CD4-positive, alpha-beta T cell treated with Interferon gamma for 1 hour (primary cell): ENCODE data around the gene TAS1R3.
A peak's percentile ranks its signal among the peaks of the same experiment; 100 is the strongest.
"Not testable (repeated sequence)": the region's sequence is repeated elsewhere in the genome, so short reads cannot be mapped to it uniquely, and the experiment has no call there.

ENCODE experiments used
- DNase-seq: peaks from one replicate; pipeline ENCODE4 v3.0.0-alpha.2; 2020

TAS1R3 gene

DNA sequence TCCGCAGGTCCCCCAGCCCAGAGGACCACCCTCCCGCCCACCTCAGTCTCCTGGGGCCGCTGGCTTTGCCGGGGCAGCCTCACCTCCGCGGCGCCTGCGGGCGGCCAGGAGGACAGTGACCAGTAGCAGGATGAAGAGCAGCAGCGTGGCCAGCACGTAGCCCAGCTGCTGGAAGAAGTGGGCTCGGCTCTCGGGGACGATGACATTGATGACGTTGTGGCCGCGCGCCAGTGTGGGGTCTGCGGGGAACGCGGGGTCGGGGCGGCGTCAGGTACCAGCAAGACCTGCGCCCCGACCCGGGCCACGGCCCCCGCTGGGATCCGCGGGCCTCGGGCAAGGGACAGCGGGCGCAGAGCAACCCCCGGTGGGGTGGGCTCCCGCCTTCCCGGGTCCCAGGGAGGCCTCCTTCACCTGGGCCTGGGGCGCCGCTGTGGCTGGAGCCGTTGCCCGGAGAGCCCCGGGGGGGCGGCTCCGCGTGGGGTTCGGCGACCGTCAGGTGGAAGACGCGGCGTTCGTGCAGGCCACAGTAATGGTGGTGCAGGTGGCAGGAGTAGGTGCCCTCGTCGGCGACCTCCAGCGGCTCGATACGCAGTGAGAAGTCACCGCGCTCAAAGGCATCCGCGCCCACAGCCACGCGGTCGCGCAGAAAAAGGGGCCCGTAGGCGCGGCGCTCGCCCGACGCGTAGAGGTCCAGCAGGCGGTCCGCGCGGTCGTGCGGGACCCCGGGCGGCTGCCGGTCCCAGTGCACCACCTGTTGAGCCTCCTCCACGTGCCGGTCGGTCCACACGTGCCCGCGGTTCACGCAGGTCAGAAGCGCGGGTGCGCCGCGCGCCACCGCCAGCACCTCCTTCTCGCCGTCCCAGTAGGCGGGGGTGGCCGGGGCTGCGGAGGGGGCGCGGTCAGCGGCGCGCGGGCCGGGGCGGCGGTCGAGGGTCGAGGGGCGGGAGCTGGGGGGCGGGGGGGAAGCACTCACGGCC, 23.5 kb downstream of the TAS1R3 start:
- DNase-seq = no peak

DNA sequence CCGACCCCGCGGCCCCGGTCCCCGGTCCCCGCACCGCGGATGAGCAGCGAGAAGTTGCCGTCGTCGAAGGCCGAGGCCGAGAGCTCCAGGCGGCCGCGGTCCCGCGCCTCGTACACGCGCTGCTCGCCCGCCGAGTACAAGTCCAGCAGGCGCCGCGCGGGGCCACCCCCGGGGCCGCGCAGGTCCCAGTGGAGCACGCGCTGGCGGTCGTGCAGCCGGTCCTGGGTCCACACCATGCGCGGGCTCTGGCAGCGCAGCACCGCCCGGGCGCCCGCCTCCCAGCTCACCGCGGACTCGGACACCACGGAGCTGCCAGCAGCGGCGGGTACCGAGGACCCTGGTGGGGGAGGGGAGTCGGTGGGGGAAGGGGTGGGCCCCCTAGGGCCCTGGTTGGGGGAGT, 24.3 kb downstream of the TAS1R3 start:
- DNase-seq = no peak

DNA sequence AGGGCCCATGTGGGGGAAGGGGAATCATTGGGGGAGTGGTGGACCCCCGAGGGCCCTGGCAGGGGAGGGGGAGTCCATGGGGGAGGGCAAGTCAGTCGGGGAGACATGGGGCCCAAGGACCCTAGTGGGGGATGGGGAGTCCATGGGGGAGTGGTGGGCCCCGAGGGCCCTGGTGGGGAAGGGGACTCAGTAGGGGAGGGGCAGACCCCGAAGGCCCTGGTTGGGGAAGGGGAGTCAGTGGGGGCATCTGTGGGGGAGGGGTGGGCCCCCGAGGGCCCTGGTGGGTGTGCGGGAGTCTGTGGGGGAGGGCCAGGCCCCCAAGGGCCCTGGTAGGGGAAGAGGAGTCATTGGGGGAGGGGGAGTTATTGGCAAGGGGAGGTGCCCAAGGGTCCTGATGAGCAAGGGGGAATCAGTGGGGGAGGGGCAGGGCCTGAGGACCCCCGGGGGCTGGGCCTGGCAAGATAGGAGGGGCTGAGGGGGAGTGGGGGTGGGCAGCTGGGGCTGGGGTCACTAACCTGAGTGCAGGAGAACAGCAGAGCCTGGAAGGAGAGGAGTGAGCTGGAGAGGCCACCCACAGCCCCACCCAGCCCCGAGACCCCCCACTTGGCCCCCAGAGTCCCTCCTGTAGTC, 25.2 kb downstream of the TAS1R3 start:
- no peak for DNase-seq

DNA sequence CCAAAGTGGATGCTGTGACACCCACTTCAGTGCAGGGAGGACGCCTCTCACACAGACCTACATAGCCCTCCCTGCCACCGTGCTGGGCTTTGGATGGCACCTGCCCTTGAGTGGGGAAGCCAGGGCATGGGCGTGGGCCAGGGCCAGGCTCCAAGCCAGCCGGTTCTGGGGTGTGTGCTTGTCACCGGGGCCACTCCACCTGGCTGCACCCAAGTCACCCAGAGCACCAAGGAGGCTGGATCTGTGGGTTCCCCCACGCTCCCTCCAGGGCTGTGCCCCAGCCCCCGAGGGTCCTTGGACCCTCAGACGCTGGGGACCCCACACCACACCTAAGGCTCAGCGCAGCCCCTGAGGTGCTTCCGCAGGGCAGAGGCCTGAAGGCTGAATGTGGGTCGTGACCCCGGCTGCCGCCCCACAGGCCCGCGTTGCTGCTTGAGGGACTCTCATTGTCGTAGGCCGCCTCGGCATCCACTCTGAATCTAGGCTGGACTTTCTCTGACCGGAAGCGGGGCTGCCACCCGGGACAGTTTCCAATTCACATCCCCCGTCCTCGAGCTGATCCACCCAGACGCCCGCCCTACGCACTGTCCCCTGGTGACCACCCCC, 25.8 kb downstream of the TAS1R3 start:
- DNase-seq = no peak

DNA sequence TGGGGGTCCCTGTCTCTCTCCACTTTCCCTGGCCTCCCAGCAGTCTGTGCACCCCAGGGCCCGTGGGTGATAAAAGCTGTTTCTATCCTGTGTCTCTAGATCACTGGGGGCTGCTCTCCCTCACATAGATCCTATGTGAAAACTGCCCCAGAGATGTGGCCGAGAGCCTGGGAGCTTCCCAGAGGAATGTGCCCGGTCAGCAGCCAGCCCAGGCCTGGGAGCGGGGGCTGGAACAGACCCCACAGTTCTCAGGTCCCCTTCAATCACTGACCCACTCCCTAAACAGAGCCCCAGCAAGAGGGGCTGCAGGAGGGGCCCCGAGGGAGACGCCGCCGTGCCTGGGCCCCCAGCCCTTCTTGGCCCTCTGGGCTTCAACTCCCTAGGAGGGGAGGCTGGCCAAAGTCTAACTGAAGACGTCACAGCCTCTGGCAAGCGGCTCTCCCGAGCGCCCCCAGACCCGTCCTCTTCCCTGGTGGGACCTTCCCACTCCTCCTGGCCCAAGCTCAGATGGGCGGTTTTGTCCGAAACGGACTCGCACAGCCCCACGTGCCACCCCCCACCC, 26.9 kb downstream of the TAS1R3 start:
- DNase-seq = no peak

DNA sequence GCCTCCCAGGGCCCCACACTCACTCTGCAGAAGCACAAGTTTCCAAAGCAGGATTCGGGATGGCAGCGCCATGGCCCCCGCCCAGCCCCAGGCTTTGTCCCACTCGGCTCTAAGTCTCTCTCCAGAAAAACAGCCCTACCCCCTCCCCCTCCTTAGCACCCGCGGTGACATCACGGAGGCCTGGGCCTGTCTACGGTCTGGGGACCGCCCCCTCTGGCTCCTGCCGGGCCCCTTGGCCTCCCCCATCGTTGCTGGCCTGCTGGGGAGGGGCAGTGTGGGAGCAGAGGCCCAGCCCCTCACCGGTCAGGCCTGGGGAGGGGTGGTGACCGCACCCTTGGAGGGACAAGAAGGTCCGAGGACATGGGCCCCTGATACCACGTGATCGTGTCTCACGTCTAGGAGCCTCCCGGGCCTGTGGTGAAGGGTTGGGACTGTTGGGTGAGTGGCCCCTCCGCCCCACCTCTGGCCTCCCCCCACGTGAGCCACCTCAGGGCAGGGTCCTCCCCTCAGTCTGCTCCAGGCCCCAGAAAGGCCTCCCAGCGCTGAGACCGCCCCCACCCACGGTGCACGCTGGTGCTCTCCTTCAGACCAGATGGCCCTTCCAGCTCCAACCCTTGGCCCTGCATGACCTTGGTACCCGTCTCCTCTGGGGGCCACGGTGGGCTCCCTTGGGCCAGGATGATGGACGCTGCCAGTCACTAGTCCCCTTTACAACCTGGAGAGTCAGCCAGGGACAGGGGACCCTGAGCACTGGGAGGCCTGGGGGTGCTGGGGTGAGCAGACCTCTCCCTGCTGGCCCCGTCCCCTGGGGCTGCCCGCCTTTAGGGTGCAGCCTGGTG, 27.6 kb downstream of the TAS1R3 start, which contains the start of gene MXRA8:
Gene MXRA8, minus strand, starts transcription at position 123 of the 839 bp plus-strand sequence. Its CDS starts 51 bp downstream, at position 72.
- peak; percentile 16 for DNase-seq

DNA sequence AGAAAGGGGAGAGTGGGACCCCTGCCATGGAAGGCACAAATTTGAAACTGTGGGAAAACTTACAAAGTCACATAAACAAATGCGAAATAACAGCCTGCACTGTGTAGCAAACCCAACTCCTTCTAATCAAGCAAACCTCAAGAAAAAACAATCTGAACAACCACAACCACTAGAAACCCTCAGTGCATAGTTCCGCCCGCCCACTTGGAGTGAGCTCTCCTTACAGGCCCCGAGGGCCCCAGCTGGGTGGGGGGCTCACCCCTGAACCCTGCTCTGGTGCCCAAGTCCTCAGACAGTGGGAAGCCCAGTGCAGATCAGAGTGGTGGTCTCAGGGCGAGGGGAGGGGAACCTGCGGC, 28.2 kb downstream of the TAS1R3 start:
- no peak for DNase-seq

DNA sequence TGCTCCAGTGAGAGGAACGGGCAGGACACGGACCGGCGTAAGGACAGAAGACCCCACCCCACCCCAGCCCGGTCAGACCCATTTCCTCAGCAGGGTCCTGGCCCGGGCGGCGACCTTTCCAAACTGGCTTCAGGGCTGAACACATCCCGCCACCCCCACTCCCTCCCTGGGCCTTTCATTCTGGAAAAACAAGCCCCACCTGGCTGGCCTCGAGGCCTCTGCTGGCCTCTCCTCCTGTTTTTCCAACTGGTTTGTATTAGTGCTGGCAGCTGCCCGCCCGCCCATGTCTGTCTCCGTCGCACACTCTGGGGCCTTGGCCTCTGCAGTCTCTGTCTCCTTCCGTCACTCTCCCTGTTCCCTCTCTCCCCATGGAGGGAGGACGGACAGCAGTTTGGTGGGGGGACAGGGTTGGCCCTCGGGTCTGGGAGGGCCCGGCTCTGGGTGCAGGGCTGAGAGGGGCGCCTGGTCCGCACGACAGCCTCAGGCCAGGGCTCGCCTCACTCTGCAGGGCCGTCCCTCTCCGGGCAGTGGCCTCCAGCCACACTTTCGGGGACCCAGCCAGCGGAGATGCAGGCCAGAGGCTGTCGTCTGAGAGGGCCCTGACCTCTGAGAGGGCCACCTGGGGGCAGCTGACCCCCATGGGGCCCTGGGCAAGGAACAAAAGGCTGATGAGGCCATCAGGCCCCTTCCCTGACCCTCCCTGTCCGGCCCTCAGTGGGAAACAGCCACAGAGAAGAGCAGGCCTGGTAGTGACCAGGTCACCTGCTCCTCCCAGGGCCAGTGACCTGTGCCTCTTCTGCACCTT, 28.8 kb downstream of the TAS1R3 start:
- no peak for DNase-seq

DNA sequence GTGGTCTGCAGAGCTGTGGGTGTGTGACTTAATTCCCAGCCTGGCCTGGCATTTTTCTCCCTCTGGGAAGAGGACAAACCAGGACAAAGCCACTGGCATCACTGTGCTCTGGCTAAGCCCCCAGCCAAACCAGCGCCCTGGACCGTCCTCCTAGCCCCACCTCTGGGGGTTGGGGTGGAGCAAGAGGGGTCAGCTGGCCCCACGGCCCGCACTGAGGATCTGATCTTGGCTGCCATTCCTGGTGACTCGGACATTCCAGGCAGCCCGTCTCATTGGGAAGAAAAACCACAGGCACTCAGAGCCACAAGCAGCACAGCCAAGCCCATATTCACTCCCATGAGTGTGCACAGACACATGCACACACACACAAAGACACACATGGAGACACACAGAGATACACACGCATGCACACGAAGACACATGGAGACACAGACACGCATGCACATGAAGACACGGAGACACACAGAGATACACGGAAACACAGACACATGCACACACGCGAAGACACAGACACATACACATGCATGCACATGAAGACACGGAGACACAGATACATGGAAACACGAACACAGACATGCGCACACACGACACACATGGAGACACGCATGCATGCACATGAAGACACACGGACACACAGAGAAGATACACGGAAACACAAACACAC, 29.6 kb downstream of the TAS1R3 start:
- no peak for DNase-seq

DNA sequence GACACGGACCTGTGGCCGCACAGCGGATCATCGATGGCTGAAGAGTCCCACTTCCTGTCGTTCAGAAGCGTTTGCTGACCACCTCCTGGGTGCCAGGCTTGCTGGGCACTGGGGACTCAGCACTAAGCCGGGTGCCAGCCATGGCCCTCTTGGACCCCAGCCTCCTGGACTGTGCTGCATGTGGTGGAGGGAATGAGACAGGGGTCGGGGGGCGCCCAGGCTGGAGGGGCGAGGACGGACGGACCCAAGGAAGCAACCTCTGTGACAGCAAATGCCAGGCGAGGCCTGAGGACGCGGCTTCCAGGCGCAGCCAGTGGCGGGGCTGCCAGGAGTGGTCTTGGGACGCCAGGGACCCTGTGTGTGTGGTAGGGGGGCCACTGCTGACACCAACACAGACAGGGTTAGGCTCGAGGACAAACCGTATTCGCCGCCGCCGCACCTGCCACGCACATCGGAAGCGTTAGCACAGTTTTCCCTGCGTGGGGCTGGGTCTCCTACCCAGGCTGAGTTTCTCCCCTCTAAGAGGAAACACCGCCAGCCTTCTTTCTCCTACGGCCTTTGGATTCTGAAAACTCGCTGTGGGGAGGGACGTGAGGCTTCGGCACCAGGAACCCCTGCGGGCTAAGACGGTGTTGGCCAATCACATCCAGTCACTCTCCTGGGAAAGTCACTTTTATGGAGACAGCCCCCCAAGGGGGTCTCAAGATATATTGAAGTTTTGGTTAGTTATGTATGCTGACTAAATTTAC, 30.3 kb downstream of the TAS1R3 start:
- no peak for DNase-seq

DNA sequence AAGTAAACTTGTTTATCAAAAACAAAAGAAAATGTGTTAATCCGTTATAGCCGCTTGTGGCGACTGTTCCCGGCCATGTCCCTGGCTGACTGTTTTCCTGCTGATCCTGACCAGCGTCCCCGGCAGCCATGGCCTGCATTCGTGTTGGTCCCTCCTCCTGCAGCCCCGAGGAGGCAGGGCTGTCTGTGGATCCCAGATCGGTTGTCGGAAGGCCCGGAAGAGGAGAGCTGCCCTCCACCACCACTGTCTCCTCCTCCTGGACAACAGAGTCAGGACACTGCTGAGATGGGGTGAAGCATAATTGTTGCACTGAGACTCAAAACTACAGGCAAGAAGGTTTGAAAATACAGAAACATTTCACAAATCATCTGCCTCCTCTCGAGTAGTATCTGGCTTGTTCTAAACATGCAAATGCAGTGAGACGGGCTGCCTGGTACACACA, 30.9 kb downstream of the TAS1R3 start:
- no peak for DNase-seq

DNA sequence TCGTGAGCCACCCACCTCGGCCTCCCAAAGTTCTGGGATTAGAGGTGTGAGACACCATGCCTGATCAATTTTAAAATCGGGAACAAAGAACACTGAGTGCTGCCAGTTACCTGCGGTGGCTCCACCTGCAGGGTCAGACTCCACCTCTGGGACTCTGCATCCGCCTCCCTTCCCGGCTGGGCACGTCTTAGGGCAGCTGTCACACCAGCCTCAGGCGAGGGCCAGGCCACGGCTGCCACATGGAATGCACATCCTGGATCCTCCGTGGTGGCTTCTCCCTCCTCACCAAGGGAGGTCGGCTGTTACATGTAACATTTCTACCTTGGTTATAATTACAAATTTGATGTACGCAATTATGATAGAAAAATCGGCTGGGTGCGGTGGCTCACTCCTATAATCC, 33.2 kb downstream of the TAS1R3 start:
- DNase-seq = no peak

DNA sequence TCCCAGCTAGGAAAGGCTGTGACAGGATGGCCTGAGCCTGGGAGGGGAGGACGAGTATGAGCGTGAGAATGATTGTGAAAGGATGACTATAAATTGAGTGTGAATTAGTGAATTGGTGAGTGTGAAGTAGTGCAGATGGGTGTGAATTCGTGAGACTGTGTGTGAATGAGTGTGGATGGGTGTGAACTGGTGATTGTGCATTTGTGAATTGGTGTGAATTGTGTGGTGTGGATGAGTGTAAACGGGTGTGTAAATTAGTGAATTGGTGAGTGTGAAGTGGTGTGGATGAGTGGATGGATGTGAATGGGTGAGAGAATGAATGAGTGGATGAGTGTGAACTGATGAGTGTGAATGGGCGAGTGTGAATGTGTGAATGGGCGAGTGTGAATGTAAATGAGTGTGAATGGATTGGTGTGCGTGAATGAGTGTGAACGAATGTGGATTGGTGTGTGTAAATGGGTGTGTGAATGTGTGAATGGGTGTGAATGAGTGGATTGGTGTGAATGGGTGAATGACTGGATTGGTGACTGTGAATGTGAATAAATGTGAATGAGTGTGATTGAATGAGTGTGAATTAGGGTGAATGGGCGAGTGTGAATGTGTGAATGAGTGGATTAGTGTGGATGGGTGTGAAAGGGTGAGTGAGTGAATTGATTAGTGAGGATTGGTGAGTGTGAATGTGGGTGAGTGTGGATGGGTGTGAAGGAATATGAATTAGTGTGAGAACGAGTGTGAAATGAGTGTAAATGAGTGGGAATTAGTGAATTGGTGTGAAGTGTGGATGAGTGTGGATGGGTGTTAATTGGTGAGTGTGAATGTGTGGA, 35.0 kb downstream of the TAS1R3 start:
- DNase-seq = no peak

DNA sequence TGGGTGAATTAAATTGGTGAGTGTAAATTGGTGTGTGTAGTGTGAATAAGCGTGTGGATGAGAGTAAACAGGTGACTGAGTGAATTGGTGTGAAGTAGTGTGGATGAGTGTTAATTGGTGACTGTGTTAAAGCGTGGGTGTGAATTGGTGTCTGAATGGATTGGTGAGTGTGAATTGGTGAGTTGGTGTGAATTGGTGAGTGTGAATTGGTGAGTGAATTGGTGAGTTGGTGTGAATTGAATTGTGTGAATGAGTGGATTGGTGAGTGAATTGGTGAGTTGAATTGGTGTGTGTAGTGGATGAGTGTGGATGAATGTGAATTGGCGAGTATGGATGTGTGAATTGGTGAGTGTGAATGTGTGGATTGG, 35.6 kb downstream of the TAS1R3 start:
- no peak for DNase-seq

DNA sequence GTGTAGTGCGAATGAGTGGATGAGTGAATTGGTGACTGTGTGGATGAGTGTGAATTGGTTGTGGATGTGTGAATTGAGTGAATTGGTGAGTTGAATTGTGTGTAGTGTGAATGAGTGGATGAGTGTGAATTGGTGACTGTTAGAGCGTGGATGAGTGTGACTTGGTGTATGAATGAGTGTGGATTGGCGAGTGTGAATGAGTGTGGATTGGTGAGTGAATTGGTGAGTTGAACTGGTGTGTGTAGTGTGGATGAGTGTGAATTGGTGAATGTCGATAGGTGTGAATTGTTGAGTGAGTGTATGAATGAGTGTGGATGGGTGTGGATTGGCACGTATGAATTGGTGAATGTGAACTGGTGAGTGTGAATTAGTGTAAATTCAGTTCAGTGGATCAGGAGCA, 36.2 kb downstream of the TAS1R3 start:
- DNase-seq = no peak

DNA sequence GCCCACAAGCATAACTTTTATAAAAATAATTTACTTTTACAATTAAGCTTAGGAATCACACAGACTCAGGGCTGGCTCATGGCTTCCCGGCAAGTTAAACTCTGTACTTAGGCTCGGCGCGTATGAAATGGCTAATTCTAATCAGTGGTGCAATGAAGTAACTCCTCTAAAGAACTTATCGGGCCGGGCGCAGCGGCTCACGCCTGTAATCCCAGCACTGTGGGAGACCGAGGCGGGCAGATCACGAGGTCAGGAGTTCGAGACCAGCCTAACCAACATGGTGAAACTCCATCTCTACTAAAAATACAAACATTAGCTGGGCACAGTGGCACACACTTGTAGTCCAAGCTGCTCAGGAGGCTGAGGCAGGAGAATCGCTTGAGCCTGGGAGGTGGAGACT, 39.0 kb downstream of the TAS1R3 start:
- DNase-seq = not testable (repeated sequence)

DNA sequence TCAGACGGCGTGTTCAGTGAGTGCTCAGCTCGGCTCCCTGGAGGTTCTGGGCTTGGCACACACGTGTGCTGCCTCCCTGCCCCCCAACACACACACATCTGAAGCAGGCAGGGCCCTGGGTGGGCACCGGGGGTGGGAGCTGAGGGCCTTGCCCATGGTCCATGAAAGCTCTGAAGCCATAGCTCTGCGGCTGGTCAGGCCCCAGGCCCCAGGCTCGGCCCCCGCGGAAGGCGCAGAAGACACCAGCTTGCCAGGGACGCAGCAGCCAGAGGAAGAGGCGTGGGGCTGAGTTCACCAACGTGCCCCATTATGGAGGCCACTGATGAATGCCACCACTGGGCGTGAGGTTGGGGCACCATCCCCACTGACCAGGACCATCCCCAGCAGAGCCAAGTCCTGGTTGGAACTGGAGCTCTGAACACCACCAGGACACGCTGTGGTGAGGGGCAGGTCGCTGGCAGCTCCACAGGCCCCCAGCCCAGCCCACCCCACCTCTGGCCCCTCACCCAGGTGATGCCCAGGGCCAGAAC, 39.8 kb downstream of the TAS1R3 start:
- DNase-seq = no peak

DNA sequence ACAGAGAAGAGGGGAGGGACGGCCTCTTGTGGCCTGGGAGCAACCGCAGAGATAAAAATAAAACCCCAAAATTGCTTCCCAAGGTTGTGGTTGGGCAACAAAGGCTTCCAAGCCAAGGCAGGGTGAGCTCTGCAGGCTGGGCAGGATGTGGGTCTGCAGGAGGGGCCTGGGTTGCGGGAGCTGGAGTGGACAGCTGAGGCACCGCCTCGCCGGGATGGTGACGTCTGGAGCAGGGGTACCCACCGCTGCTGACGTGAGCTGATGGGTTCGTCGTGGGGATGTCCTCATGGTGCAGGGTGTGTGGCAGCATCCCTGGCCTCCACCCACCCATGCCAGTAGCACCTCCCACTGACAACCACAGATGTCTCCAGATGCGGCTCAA, 40.3 kb downstream of the TAS1R3 start:
- DNase-seq = peak; percentile 85
